Fibroblast of the aortic adventitia (primary cell): ENCODE data around the gene TMPRSS2. TPM values are rescaled to one million over a fixed set of nuclear protein-coding genes. Genes with fewer than 3 reads are reported as not detected.

Source experiments
- DNase-seq: peaks from one replicate; pipeline ENCODE4 v3.0.0-alpha.2; 2010; ENCODE audit warnings: low read depth
- H3K4me3 ChIP-seq: 2 replicates; pipeline ENCODE4 v1.5.1; 2011; ENCODE audit warnings: low read depth, mild to moderate bottlenecking, control low read depth, low read length, moderate library complexity
- total RNA-seq: library from RNA; depleted of rRNA; stranded (reverse); fragments of >200 nt; gene quantifications from 2 replicates; pipeline ENCODE4 v1.2.3, GENCODE V29; 2012; ENCODE audit warnings: low replicate concordance
- TF ChIP-seq, protein P1 (sequence below): IDR thresholded peaks from 2 replicates; pipeline ENCODE4 v1.5.1; 2011; ENCODE audit warnings: mild to moderate bottlenecking, low read length, control low read depth, inconsistent platforms; ENCODE audit not compliant: insufficient read depth

The TMPRSS2 gene
- total RNA-seq, 1 donor: not detected

DNA sequence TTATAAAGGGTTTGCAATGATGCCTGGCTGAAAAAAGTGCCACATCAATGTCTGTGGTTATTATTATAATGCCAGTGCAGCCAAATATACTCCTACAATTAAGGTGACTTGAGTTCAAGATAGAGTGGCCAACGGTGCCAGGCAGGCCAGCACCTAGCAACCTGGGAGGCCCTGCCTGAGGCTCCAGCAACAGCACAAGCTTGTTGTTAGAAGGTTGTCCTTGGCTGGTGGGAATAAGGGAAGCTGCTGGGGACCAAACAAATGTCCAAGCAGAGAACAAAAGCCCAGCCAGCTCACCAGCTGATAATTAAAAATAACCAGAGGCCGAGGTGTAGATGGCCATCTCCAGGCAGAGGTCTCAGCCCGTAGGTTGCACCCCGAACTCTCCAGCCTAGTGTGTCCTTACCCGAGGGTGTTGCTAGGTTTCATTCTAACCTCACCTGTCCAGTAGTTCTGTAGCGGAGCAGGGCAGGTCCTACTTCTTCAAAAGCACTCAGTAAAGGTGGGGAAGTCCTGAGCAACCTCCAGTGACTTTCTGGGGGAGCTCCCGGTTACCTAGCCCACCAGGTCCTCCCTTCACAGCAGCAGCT is 1.9 kb downstream of the TMPRSS2 start:
- DNase-seq: no peak
- TF ChIP-seq, protein P1, sequence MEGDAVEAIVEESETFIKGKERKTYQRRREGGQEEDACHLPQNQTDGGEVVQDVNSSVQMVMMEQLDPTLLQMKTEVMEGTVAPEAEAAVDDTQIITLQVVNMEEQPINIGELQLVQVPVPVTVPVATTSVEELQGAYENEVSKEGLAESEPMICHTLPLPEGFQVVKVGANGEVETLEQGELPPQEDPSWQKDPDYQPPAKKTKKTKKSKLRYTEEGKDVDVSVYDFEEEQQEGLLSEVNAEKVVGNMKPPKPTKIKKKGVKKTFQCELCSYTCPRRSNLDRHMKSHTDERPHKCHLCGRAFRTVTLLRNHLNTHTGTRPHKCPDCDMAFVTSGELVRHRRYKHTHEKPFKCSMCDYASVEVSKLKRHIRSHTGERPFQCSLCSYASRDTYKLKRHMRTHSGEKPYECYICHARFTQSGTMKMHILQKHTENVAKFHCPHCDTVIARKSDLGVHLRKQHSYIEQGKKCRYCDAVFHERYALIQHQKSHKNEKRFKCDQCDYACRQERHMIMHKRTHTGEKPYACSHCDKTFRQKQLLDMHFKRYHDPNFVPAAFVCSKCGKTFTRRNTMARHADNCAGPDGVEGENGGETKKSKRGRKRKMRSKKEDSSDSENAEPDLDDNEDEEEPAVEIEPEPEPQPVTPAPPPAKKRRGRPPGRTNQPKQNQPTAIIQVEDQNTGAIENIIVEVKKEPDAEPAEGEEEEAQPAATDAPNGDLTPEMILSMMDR: no peak
- no peak overlapping the region for H3K4me3 ChIP-seq

DNA sequence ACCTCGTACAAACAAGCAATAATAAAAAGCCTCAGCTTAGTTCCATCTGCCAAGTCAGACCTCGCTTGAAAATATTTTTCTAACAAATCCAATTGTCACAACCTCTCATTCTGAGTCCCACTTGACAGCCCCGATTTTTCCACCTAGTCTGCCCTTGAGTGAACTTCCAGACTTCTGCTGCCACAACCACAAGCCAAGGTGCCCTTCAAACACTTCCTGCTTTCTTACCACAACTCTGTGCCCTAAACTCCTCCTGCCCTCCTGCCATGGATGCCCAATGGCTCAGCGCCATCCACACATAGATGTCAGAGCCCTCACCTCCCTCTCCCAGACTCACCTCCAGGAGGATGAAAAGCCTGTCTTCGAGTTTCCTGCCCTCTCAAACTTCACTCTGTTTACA is 3.9 kb downstream of the TMPRSS2 start:
- no peak for DNase-seq
- H3K4me3 ChIP-seq: no peak overlapping the region
- TF ChIP-seq, protein P1: no peak

DNA sequence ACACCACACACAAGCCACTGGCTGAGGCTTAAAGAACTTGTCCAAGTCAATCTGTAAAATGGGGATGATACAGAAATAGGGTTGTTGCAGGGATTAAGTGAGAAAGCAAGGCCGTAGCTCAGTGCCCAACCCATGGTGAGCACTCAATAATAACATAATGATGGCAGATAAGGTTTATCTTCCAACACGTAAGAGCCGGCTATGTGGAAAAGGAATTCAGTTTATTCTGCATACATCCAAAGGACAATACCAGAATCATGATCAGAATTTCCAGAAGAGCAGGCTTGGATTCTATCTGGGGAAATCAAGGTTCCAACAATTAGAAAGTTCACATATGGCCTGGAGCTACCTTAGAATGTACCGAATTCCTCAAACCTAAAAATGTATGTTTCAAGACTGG is 4.6 kb downstream of the TMPRSS2 start:
- DNase-seq: no peak
- no peak overlapping the region for H3K4me3 ChIP-seq
- TF ChIP-seq, protein P1: no peak

DNA sequence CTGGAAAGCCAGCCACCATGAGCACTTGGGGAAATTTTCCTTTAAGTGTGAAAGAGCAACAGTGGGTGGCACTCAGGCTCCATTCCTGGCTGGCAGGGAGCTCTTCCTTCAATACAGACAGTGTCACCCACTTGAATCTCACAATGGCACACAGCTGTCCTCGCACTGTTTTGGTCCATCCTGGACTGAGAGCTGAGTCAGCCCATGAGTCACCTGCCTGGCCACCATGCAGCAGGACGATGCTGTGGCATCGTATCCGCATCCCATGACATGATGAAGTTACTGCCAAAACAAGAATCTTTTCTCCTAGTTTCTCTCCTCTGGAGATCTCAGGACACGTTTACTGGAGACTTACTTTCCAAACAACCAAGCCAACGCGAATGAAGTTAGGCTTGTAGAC is 6.0 kb downstream of the TMPRSS2 start:
- TF ChIP-seq, protein P1: no peak
- DNase-seq: no peak
- no peak overlapping the region for H3K4me3 ChIP-seq

DNA sequence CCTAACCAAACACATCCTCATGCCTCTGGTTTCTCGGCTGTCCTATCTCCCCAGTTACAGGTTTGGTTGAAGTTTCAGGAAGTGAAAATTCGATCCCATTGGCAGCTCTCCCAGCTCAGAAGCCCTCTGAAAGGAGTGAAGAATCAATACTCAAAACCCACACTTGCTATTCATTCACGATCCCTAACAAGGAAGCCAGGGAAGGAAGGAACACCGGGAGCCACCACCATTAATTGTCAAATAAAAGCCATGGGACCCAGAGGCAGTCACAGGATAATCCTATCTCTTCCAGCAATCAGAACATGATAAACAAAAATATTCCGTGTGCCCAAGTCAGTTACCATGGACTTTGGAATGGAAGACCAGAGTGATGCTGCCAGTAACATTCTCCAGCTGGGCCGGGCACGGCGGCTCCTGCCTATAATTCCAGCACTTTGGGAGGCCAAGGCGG is 7.0 kb downstream of the TMPRSS2 start:
- no peak for DNase-seq
- TF ChIP-seq, protein P1: no peak
- H3K4me3 ChIP-seq: no peak overlapping the region

DNA sequence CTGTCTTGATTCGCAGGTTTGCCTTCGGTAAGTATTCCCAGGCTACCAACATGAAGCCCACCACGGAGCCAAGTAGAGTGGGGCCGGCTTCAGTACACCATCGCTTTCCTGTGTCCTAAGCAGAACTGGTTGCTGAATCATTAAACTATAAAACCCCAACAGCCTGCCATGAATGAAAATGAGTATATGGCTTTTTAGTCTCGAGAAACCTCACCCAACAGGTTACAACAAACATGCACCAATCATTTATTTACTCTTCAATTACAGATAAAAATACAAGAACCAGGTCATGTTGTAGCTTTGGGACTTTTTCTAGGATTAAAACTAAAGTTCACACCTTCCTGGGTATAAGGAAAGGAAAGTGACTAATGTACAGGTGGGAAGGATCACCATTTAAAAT is 7.6 kb downstream of the TMPRSS2 start:
- no peak overlapping the region for H3K4me3 ChIP-seq
- no peak for DNase-seq
- TF ChIP-seq, protein P1: no peak

DNA sequence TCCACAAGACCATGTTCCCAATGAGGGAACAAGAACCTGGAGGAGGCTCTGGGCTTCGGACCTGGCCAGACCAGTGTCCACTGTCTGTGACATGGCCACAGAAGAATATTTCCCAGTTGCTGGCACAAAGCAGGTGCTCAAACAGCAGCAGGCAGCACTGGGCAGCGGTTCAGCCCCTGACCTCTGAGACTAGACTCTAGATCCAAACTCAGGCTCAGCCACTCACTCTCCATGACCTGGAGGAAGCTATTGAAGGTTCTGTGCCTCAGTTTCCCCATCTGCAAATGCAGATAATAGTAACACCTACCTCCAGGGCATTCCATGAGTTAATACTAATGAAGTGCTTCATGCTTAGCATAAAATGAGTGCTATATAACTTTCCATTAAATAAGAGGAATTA is 8.0 kb downstream of the TMPRSS2 start:
- DNase-seq: no peak
- TF ChIP-seq, protein P1: no peak
- H3K4me3 ChIP-seq: no peak overlapping the region
